ENCODE measurements around the gene DNAAF8. TPM values are rescaled to one million over a fixed set of nuclear protein-coding genes. Genes with fewer than 3 reads are reported as not detected.
"Not testable (repeated sequence)": the region's sequence is repeated elsewhere in the genome, so short reads cannot be mapped to it uniquely, and the experiment has no call there.

DNAAF8 gene
- polyA plus RNA-seq, 12 donors, result 0.78 to 13.1 (median 0.99) TPM; not detected in 1

DNA sequence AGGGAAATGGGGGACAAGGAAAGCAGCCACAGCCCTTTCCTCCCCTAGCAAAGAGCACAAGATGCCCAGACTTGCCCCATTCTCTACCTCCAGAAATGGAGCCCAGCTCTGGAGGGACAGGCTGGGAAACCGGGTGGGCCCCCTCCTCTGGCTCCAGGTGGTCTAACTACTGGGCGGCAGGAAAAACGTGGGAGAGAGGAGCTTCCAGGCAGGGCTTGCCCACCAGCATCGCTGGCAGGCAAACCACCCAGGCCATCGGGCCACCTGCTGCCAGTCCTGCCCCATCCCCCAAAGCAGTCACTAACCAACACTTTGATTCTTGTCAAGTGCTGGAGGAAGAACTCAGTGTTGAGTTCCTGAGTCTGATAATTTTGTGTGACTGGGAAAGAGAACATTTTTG lies 15.9 kb upstream of the DNAAF8 start:
- DNase-seq, result no peak

DNA sequence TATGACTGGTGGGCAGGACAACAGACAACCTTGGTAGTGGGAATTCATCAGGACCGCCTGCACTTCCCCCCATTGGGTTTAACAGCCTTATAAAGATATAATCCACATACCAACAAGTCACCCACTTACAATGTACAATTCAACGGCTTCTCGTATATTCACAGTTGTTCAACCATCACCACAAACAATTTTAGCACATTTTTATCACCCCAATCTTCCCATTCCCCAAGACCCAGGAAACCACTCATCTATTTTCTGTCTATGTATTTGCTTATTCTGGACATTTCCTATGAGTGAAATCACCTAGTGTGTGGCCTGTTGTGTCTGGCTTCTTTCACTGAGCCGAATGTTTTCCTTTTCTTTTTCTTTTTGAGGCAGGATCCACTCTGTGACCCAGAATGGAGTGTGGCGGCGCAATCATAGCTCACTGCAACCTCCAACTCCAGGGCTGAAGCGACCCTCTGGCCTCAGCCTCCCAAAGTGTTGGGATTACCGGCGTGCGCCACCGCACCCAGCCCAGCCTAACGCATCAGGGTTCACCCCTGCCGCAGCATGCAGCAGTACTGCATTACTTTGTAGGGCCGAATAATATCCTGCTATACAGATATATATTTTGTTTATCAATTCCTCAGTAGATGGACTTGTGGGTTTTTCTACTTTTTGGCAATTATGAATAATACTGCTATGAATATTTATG lies 11.1 kb upstream of the DNAAF8 start:
- no peak for DNase-seq

DNA sequence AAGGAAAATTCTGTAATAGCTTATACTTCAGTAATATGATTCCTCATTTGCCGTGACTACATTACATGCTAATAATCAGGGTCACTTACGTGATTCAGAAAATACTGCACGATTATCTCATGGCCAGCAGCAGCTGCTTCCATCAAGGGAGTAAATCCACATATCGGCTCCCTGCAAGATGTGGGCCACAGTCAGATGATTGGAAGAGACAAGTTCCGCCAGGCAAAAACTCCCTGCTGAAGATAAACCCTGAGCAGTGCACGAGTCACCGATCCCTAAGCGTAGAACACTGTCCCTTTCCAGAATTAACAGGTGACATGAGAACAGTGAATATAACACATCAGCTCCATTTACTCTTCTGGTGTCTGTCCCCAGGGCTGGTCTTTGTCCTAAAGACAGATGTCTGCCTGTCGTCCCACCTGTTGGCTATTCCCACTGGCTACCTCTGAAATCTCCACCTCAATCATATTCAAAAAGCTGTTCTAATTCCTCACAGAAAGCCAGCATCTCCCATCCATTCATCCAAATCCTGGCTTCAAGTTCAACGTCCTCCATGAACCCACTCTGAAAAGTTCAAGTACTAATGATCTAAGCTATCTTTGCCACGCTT lies 9.6 kb upstream of the DNAAF8 start:
- no peak for DNase-seq

DNA sequence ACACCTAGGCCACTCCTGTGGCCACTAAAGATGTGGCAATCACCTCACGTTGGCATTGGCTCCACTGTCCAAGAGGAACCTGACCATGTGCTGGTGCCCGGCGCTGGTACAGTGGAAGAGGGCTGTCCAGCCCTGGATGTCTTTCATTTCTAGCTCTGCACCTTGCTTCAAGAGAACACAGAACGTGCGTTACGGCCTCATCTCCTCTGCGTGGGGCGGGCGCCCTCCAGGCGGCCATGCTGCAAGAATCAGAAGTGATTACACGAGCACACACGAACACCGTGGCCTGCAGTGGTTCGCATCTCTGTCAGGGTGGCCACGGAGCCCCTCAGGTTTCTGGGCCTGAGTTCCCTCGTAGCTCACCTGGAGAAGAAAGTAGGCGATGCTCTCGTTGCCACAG lies 7.7 kb upstream of the DNAAF8 start:
- DNase-seq, result no peak

DNA sequence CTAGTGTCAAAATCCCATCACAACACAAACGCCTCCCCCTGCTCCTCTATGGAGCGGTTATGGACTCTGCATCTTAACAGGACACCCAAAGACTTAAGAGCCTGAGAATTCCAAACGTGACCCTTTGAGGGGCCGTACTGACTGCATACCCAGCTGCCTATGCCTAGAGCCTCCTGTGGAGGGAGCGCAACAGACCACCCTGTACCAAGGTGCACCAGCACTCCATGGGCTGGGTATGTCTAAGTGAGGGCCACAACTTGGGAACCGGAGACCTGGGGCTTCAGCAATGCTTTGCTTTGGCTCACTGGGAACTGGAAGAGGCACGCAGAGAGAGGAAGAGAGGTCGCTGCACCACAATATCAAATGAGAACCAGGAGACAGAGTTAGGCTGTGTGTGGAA lies 5.7 kb upstream of the DNAAF8 start:
- no peak for DNase-seq

DNA sequence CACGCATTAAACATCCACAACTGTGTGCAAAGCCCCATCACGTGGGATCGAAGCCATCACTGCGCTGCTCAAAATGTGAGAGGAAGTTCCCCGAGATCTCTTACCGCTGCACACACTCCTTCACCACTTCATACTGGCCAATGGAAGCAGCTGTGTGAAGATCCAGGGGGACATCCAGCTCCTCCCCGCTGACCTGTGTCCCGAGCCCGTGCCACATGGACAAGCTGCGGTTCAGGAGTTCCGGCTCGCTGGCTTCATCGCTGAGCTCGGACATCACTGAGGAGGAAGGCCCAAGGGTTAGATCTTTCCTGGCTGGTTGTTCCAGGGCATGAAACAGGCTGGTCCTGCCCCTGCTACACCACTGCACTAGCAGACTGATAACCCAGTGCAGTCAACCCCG lies 4.5 kb upstream of the DNAAF8 start:
- DNase-seq, result no peak

DNA sequence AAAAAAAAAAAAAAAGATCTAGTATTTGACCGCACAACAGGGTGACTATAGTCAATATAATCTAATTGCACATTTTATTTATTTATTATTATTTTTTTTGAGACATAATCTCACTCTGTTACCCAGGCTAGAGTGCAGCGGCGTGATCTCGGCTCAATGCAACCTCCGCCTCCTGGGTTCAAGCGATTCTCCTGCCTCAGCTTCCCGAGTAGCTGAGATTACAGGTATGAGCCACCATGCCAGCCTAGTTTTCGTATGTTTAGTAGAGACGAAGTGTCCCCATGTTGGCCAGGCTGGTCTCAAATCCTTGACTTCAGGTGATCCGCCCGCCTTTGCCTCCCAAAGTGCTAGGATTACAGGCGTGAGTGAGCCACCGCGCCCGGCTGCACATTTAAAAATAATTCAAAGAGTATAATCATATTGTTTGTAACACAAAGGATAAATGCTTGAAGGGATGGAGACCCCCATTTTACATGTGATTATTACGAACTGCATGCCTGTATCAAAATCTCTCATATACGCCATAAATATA lies 1.1 kb upstream of the DNAAF8 start:
- DNase-seq, result no peak

DNA sequence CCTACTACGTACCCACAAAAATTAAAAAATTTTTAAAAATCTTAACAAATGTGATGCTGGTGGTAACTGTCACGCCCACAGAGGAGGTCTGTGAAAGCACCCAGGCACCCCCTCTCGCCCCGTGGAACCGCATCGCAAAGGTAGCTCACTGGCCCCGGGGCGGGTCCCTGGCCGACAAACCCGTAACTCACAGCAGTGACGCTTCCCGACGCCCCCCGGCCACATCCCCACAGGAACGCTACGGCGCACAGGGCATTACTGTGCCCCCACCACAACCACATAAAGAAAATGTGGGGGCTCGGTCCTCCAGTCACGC lies 632 bp upstream of the DNAAF8 start:
- no peak for DNase-seq

DNA sequence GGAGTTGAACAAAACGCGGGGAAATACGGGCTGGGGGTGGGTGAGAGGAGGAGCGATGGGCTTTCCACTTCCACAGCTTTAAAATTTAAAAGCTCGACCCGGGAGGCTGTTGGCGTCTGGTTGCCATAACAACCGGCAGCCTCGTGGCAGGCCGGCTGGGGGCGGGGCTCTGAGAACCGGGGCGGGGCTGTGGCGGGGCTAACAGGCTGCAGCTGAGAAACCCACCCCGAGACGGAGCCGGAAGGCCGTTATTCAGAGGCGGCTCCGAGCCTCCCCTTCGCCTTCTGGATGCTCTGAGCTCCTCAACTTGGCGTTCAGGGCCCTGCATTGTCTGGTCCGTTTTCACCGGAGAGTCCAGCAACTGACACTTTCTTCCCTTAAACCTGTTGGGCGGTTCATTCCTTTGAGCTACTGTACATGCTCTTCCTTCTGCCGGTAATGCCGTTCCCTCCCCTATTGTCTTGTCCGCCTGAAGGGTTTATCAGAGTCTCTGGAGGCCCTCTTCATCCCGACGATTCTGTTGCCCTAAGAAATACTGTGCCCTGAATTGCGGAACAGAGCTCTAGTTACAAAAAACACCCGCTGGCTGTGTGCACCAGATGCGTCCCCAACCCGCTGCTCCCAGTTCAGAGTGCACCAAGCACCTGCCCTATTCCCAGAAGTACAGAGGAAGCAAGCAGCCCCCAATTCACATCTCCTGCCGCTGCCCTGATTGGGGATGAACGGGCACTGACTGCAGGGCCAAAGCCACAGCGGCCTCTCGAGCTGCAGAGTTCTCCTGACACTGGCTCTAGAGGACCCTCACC lies 596 bp downstream of the DNAAF8 start:
- peak; percentile 88 for DNase-seq

DNA sequence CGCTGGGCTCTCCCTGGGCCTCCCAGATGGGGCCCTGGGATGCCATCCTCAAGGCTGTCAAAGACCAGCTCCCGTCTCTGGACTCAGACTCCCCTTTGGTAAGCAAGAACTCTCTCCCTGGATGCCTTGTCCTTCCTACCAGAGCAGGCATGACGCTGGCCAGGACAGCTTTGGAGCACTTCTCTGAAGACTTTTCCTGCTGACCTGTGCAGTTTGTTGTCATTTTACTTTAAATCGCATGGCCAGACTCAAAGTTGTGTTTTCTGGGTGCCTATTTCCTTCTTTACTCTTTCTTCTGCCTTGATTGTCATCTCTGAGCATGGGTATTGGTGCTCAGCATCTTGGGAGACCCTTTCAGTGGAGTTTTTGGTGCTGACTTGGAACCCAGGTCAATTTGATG lies 2.2 kb downstream of the DNAAF8 start:
- DNase-seq, result no peak

DNA sequence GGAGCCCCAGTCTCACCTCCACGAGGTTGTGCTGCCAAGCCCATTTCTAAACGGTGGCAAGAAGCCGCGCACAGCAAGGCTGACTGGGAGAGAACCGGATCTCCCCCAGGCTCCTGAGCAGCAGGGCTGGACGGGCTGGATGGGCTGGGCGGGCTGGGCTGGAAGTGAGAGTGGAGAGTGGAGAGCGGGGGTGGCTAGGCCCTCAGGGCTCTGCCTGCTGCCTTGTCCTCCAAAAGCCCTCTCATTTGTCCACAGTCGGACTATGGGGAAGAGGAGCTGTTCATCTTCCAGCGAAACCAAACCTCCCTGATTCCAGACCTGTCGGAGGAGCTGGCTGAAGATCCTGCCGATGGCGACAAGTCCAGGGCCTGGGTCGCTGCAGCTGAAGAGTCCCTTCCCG lies 3.2 kb downstream of the DNAAF8 start:
- no peak for DNase-seq

DNA sequence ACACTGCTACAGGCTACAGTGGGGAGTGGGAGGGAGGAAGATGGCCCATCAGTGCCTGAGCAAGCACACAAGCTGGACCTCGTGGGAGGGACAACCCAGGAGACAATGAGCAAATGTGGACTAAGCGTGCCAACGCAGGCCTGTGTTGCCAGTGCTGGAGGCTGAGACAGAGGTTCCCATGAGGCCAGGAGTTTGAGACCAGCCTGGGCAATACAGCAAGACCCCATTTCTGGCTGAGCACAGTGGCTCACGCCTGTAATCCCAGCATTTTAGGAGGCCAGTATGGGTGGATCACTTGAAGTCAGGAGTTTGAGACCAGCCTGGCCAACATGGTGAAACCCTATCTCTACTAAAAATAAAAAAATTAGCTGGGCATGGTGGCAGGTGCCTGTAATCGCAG lies 4.0 kb downstream of the DNAAF8 start:
- DNase-seq, result not testable (repeated sequence)

DNA sequence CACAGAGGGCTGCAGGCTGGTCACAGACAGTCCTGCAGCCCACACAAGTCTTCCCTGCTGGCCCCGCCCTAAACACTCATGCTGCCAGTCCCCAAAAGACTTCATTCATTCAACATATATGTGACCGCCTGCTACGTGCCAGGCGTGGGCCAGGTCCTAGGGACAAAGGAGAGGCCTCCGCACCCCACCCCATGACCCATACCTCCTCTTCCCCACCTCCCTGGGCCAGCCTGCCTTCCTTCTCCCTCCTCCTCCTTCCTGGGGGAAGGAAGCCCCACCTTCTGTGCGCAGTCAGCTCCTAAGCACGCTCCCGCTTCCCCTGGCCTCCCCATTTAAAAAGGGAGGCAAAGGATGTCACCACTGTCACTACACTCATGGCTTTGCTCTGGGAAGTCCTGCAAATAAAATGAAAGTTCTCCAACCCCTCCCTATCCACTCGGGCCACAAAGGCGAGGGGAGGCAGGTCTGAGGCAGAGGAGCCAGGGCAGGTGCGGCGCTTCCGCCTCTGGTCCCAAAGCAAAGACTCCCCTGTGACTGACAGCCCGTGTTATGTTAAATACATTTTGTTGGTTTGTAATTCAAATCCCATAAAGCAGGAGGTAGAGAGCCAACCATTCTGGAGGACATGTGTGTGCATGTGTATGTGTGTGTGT lies 9.0 kb downstream of the DNAAF8 start:
- DNase-seq, result no peak

DNA sequence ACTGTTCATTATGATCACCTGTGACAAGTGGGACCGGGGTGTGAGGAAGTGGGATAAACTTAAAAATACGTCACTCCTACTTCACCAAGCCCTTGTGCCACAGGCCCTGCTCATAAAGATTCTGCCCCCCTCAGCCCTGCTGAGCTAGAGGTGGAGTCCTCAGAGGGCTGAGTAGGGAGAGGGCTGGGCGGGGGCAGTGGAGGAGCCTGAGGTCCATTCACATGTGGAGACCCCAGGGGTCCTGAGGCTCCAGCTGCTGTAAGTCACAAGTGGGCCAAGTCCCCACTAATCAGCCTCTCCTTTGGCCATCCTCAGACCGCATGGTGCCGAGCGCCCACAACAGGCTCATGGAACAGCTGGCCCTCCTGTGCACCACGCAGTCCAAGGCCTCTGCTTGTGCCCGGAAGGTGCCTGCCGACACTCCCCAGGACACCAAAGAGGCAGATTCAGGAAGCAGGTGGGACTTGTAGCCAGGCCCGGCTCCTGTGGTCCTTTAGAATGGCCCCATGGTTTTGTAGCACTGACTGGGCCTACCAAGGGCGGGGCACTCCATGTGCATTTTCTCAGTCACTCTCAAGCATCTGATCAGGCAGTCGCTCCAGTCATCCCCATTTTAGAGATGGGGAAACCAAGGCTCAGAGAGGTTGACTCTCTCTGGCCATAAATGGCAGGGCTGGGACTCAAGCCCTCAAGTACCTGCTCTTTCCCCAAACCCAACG lies 10.4 kb downstream of the DNAAF8 start:
- no peak for DNase-seq

DNA sequence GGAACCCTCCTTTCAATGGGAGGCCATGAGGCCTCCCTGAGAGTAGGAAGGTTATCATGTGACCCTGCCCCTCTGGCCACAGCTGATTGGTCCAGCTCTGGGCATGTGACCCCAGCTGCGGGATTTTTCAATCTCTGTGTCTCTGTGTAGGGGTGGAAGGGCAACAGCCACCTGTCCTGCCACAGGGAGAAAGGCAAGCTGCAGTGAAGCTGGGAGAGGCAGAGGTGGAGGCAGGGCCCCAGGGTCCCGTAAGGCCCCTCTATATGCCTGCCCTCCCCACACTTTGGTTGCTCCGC lies 10.9 kb downstream of the DNAAF8 start:
- no peak for DNase-seq

DNA sequence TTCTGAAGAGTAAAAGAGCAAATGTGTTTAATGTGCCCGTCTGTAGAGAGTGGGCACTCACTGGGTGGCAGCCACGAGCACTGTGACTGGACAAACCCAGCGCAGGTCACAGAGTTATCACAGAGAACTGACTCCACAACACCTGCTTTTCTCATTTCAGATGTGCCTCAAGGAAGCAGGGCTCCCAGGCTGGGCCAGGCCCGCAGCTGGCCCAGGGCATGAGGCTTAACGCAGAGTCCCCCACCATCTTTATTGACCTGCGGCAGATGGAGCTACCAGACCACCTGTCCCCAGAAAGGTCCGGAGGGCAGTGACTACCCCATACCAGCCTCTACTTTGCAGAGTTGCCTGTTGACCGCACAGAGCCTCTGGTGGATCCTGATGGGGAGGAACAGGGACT lies 11.9 kb downstream of the DNAAF8 start:
- DNase-seq, result no peak

DNA sequence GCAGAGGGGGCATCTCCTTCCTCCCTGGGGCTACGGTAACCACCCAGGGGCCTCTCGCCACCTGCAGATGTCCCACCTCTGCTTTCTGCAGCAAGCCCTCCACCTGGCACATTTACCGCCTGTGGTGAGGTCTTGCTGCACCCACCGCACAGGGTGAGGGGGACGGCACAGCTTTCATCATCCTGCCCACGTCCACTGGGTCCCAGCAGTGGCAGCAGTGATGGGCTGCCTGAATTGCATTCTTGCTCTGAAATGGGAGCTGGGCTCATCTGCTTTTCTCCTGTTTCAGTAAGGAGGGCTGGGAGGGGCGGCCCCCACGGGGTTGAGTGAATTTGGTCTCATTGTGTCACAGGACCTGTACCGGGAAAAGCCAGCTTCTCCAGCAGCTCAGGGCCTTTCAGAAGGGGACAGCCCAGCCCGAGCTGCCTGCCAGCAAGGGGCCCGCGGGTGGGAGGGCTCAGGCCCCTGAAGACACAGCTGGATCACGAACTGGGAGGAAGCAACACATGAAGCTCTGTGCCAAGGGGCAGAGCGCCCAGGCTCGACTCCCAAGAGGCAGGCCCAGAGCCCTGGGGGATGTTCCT lies 12.7 kb downstream of the DNAAF8 start:
- no peak for DNase-seq

DNA sequence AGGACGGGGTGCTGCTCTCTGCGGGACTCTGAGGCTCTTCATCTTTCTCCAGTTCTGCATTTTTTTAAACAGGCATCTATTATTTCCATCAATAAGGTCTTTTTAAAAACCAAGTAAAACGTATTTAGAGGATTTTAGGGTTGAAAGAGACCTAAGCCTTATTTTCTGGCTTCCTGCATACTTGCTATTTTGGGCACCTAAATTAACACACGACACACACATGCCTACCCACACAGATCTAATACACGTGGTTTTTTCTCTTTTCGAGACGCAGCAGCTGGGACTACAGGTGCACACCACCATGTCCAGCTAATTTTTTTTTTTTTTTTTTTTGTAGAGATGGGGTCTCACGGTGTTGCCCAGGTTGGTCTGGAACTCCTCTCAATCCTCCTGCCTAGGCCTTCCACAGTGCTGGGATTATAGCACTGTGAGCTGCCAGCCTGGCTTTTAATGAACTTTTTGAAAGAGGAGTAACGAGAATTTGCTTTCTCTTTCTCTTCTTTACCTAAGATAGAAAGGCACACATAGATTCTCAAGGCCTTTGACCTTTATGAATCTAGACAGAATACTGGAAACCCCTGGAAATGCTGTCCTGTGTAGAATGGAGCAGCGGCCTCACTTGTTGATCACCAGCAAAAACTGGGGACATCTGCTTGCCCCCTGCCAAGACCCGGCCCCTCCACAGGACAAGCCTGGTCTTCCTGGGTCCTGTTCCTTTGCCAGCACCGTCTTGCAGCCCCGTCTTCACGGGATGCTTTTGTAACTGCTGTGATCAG lies 13.8 kb downstream of the DNAAF8 start:
- no peak for DNase-seq

DNA sequence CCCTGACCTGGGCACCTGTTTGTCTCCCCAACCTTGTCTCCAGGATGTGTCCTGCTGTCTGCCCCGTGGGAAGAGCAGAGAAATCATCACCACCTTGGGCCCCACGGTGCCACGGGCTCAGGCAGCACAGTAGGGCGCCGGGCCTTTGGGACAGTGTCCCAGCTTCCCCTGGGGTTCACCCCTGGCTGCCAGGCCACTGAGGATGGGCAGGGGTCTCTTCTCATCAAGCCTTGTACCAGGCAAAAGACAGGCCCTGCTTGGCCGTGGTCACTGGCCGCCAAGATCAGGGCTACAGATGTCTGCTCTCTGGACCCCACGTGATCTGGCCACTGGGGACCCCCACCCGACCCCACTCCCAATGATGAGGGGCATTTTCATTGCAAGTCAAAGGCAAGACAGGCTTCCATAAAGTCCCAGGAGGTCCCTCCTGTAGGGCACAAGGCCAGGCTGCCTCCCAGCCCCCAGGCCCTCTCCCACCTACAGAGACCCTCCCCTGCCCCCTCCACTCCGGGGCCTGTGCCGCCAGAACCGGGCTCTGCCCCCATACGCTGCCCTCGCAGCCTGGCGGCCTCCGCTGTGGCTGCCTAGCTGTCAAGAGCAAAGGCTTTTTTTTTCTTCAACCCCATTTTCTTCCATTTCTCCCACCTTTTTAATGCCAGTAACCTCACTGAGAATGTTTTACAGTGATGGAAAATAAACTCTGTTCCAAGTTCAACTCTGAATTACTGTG lies 14.5 kb downstream of the DNAAF8 start:
- no peak for DNase-seq

DNA sequence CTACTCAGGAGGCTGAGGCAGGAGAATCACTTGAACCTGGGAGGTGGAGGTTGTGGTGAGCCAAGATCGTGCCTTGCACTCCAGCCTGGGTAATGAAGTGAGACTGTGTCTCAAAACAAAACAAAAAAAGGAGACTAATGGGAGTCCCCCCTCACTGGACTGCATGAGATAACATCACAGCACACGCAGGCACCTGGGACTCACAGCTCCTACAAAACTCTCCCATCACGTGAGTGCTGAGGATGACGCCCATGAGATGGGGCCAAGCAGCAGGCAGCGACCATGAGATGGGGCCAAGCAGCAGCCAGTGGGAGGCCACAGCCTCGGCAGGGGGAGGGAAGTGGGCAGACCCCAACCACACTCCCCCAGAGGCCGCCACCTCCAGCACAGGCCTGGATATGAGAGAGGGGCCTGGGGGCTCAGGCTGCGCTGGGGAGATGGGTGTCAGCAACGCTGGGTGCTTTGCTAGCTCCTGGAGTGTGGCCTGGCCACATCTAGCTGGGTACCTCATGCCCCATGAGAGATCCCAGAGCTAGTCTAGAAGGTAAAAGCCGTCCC lies 15.4 kb downstream of the DNAAF8 start:
- DNase-seq, result no peak
